DND-41 (cell line): ENCODE measurements around the gene OLFML1.

Source experiments
- CTCF ChIP-seq: IDR thresholded peaks from 2 replicates; pipeline ENCODE4 v1.5.1; 2012; ENCODE audit warnings: borderline replicate concordance, low read length, moderate library complexity, mild to moderate bottlenecking; ENCODE audit not compliant: poor library complexity, severe bottlenecking; ENCODE audit errors: extremely low read depth
- EZH2 ChIP-seq: IDR thresholded peaks from 3 replicates; pipeline ENCODE4 v1.6.1; 2012; ENCODE audit warnings: borderline replicate concordance, low read depth, mild to moderate bottlenecking, moderate library complexity, low read length, inconsistent platforms; ENCODE audit not compliant: severe bottlenecking

GRCh38 chr11:7536100-7536499 is 50.8 kb downstream of the OLFML1 start:
- TF ChIP-seq CTCF = peak; percentile 51
- TF ChIP-seq EZH2 = no peak
